HepG2 (cell line): ENCODE measurements around the gene FANCD2. TPM values are rescaled to one million over a fixed set of nuclear protein-coding genes. Genes with fewer than 3 reads are reported as not detected.
A peak's percentile ranks its signal among the peaks of the same experiment; 100 is the strongest.

Experiments used
- ARHGAP35 ChIP-seq: sonication (generic); formaldehyde crosslinking; IDR thresholded peaks from 2 replicates; pipeline ENCODE4 v1.9.0; 2022; ENCODE audit warnings: mild to moderate bottlenecking, inconsistent platforms, moderate library complexity, missing genetic modification reagents, borderline replicate concordance
- ATF7-NPFF ChIP-seq: sonication (generic); formaldehyde crosslinking; IDR thresholded peaks from 2 replicates; pipeline ENCODE4 v1.8.1; 2023; ENCODE audit warnings: mild to moderate bottlenecking, low read depth, missing genetic modification reagents, moderate library complexity
- BCL6 ChIP-seq: IDR thresholded peaks from 2 replicates; pipeline ENCODE4 v1.6.1; 2016; ENCODE audit warnings: missing genetic modification reagents, missing compliant biosample characterization
- HDAC1 ChIP-seq: sonication (generic); formaldehyde crosslinking; IDR thresholded peaks from 2 replicates; pipeline ENCODE4 v1.5.1; 2020; ENCODE audit warnings: mild to moderate bottlenecking, missing genetic modification reagents
- HES4 ChIP-seq: sonication (generic); formaldehyde crosslinking; IDR thresholded peaks from 2 replicates; pipeline ENCODE4 v1.9.0; 2021; ENCODE audit warnings: mild to moderate bottlenecking, missing genetic modification reagents, borderline replicate concordance
- KAT7 ChIP-seq: IDR thresholded peaks from 2 replicates; pipeline ENCODE4 v1.6.1; 2018; ENCODE audit warnings: borderline replicate concordance, missing compliant biosample characterization
- MAFG ChIP-seq: sonication (generic); formaldehyde crosslinking; IDR thresholded peaks from 2 replicates; pipeline ENCODE4 v1.5.1; 2020; ENCODE audit warnings: mild to moderate bottlenecking, missing genetic modification reagents
- MBNL3 ChIP-seq: fragments of 250-450 bp; sonication (Bioruptor Pico); conservative IDR thresholded peaks from 2 replicates; pipeline ENCODE4 v1.8.0; 2022; ENCODE audit warnings: mild to moderate bottlenecking, inconsistent platforms
- PAX8 ChIP-seq: sonication (generic); formaldehyde crosslinking; IDR thresholded peaks from 2 replicates; pipeline ENCODE4 v1.8.0; 2022; ENCODE audit warnings: mild to moderate bottlenecking, missing genetic modification reagents, borderline replicate concordance
- RARA ChIP-seq: IDR thresholded peaks from 2 replicates; pipeline ENCODE4 v1.6.1; 2016; ENCODE audit warnings: missing genetic modification reagents, missing compliant biosample characterization
- SAFB2 ChIP-seq: sonication (generic); formaldehyde crosslinking; IDR thresholded peaks from 2 replicates; pipeline ENCODE4 v1.5.1; 2020; ENCODE audit warnings: missing genetic modification reagents, low read depth, mild to moderate bottlenecking, borderline replicate concordance
- SETDB1 ChIP-seq: sonication (generic); formaldehyde crosslinking; IDR thresholded peaks from 2 replicates; pipeline ENCODE4 v1.5.1; 2020; ENCODE audit warnings: missing genetic modification reagents, mild to moderate bottlenecking, borderline replicate concordance
- SP140L ChIP-seq: sonication (generic); formaldehyde crosslinking; IDR thresholded peaks from 2 replicates; pipeline ENCODE4 v1.4.0; 2020; ENCODE audit warnings: missing genetic modification reagents, borderline replicate concordance
- SRY ChIP-seq: sonication (generic); formaldehyde crosslinking; IDR thresholded peaks from 2 replicates; pipeline ENCODE4 v1.8.0; 2022; ENCODE audit warnings: mild to moderate bottlenecking, missing genetic modification reagents
- ZFP37 ChIP-seq: sonication (generic); formaldehyde crosslinking; IDR thresholded peaks from 2 replicates; pipeline ENCODE4 v1.4.0; 2020; ENCODE audit warnings: missing genetic modification reagents, borderline replicate concordance
- ZFYVE20 ChIP-seq: sonication (generic); formaldehyde crosslinking; IDR thresholded peaks from 2 replicates; pipeline ENCODE4 v1.8.0; 2023; ENCODE audit warnings: low read depth, mild to moderate bottlenecking, moderate library complexity, missing genetic modification reagents, borderline replicate concordance
- ZNF589 ChIP-seq: sonication (generic); formaldehyde crosslinking; conservative IDR thresholded peaks from 2 replicates; pipeline ENCODE4 v1.8.0; 2022; ENCODE audit warnings: mild to moderate bottlenecking, moderate library complexity, missing genetic modification reagents
- ZNF7 ChIP-seq: IDR thresholded peaks from 2 replicates; pipeline ENCODE4 v1.6.1; 2016; ENCODE audit warnings: missing biosample characterization, missing genetic modification reagents
- polyA plus RNA-seq, 8 experiments: library from polyadenylated mRNA; depleted of rRNA in 3 of 8; stranded (reverse) in 7 of 8; unstranded in 1 of 8; fragments of >200 nt; fragmentation: Illumina TruSeq in 4 of 8; extraction: Trizol in 4 of 8; gene quantifications; 2 replicates each; pipeline versions ENCODE4 v1.2.1 to v1.2.3, GENCODE V29; 2011 to 2016; ENCODE audit warnings: low read depth in 4 of 8, missing spikeins in 1 of 8, mixed read lengths in 1 of 8; ENCODE audit not compliant: insufficient read depth in 1 of 8
- total RNA-seq, 5 experiments: library from RNA; depleted of rRNA; stranded (reverse); fragments of >200 nt; fragmentation: Illumina TruSeq; extraction: Trizol; gene quantifications; 2 replicates each; pipeline ENCODE4 v1.2.3, GENCODE V29; 2016; ENCODE audit warnings: low read depth in 1 of 5
- TF ChIP-seq, protein P1 (sequence below): sonication (generic); formaldehyde crosslinking; IDR thresholded peaks from 2 replicates; pipeline ENCODE4 v1.4.0; 2020; ENCODE audit warnings: mild to moderate bottlenecking, missing genetic modification reagents, borderline replicate concordance
- TF ChIP-seq, protein P2 (sequence below): sonication (generic); formaldehyde crosslinking; IDR thresholded peaks from 2 replicates; pipeline ENCODE4 v1.8.1; 2023; ENCODE audit warnings: mild to moderate bottlenecking, missing genetic modification reagents
- TF ChIP-seq, protein P3 (sequence below): sonication (generic); formaldehyde crosslinking; IDR thresholded peaks from 2 replicates; pipeline ENCODE4 v1.4.0; 2020; ENCODE audit warnings: missing genetic modification reagents
- TF ChIP-seq, protein P4 (sequence below): sonication (generic); formaldehyde crosslinking; IDR thresholded peaks from 2 replicates; pipeline ENCODE4 v1.4.0; 2020; ENCODE audit warnings: missing genetic modification reagents

The FANCD2 gene
- total and polyA plus RNA-seq, 2 of the 13 experiments (the other 11 are each of a cell fraction or from before 2014, with no cell fraction given), result 10.1 to 42.0 TPM

DNA sequence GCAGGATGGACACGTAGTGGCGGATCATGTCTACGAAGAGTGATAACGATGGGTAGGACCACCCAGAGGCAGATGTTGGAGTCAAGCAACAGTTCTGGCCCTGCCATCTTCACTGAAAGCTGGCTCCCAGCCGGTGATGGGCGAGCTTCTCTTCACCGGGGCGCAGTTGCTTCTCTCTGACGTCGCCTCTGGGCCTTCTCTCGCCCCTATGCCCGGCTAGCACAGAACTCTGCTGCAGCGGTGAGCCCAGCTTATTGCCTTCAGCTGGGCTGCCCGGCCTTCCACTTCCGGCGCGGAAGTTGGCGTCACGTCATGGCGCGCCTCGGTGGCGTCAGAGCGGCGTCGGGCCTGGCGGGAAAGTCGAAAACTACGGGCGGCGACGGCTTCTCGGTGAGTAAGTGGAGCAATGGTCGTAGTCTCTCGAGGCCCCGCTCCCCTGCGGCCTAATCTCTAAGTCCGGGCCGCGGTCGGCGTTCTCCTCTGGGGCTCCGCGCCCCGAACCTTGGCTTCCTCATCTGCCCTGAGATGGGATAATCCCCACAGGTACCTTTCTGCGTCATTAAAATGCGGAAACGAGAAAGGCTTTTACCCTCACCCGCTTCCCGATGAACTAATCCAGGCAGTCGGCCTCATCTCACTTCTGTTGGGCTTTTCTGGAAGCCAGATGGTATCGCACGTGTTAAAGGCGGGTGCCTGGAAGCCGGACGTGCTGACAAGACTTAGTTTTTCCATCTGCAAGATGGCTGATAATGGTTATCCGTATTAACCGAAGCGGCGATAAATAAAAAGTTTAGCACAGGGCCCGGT, at the start of gene FANCD2 (continued):
- TF ChIP-seq, protein P1, sequence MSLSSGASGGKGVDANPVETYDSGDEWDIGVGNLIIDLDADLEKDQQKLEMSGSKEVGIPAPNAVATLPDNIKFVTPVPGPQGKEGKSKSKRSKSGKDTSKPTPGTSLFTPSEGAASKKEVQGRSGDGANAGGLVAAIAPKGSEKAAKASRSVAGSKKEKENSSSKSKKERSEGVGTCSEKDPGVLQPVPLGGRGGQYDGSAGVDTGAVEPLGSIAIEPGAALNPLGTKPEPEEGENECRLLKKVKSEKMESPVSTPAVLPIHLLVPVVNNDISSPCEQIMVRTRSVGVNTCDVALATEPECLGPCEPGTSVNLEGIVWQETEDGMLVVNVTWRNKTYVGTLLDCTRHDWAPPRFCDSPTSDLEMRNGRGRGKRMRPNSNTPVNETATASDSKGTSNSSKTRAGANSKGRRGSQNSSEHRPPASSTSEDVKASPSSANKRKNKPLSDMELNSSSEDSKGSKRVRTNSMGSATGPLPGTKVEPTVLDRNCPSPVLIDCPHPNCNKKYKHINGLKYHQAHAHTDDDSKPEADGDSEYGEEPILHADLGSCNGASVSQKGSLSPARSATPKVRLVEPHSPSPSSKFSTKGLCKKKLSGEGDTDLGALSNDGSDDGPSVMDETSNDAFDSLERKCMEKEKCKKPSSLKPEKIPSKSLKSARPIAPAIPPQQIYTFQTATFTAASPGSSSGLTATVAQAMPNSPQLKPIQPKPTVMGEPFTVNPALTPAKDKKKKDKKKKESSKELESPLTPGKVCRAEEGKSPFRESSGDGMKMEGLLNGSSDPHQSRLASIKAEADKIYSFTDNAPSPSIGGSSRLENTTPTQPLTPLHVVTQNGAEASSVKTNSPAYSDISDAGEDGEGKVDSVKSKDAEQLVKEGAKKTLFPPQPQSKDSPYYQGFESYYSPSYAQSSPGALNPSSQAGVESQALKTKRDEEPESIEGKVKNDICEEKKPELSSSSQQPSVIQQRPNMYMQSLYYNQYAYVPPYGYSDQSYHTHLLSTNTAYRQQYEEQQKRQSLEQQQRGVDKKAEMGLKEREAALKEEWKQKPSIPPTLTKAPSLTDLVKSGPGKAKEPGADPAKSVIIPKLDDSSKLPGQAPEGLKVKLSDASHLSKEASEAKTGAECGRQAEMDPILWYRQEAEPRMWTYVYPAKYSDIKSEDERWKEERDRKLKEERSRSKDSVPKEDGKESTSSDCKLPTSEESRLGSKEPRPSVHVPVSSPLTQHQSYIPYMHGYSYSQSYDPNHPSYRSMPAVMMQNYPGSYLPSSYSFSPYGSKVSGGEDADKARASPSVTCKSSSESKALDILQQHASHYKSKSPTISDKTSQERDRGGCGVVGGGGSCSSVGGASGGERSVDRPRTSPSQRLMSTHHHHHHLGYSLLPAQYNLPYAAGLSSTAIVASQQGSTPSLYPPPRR (CRISPR knock-in tag), result peak; percentile 50; the same call in 1 of the 2 replicates
- TF ChIP-seq, protein P2, sequence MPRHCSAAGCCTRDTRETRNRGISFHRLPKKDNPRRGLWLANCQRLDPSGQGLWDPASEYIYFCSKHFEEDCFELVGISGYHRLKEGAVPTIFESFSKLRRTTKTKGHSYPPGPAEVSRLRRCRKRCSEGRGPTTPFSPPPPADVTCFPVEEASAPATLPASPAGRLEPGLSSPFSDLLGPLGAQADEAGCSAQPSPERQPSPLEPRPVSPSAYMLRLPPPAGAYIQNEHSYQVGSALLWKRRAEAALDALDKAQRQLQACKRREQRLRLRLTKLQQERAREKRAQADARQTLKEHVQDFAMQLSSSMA (CRISPR knock-in tag), result no peak
- TF ChIP-seq SP140L (CRISPR knock-in tag) (0 out of 2 replicates have a peak, but pooled peaks have one; percentile 67), HDAC1 (CRISPR knock-in tag) (peak; percentile 100), HES4 (CRISPR knock-in tag) (peak; percentile 32; the same call in 1 of the 2 replicates), SAFB2 (CRISPR knock-in tag) (0 out of 2 replicates have a peak, but pooled peaks have one; percentile 39), BCL6 (CRISPR knock-in tag) (peak; percentile 67), ZNF589 (CRISPR knock-in tag) (peak; percentile 95), SETDB1 (CRISPR knock-in tag) (no peak), ZFYVE20 (CRISPR knock-in tag) (no peak), KAT7 (CRISPR knock-in tag) (peak; percentile 95; the same call in 1 of the 2 replicates), ARHGAP35 (peak; percentile 94), PAX8 (CRISPR knock-in tag) (no peak), MAFG (CRISPR knock-in tag) (no peak), ZNF7 (CRISPR knock-in tag) (no peak), RARA (no peak), MBNL3 (CRISPR knock-in tag) (no peak), ZFP37 (CRISPR knock-in tag) (no peak), ATF7-NPFF (peak; percentile 94), SRY (CRISPR knock-in tag) (peak; percentile 53; the same call in 1 of the 2 replicates)
- TF ChIP-seq, protein P3, sequence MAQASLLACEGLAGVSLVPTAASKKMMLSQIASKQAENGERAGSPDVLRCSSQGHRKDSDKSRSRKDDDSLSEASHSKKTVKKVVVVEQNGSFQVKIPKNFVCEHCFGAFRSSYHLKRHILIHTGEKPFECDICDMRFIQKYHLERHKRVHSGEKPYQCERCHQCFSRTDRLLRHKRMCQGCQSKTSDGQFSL, result no peak
- TF ChIP-seq, protein P4, sequence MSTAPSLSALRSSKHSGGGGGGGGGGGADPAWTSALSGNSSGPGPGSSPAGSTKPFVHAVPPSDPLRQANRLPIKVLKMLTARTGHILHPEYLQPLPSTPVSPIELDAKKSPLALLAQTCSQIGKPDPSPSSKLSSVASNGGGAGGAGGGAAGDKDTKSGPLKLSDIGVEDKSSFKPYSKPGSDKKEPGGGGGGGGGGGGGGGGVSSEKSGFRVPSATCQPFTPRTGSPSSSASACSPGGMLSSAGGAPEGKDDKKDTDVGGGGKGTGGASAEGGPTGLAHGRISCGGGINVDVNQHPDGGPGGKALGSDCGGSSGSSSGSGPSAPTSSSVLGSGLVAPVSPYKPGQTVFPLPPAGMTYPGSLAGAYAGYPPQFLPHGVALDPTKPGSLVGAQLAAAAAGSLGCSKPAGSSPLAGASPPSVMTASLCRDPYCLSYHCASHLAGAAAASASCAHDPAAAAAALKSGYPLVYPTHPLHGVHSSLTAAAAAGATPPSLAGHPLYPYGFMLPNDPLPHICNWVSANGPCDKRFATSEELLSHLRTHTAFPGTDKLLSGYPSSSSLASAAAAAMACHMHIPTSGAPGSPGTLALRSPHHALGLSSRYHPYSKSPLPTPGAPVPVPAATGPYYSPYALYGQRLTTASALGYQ (CRISPR knock-in tag), result no peak
